Measurements from ENCODE around the gene CBFA2T2. TPM values are rescaled to one million over a fixed set of nuclear protein-coding genes. Genes with fewer than 3 reads are reported as not detected.
"Not testable (repeated sequence)": the region's sequence is repeated elsewhere in the genome, so short reads cannot be mapped to it uniquely, and the experiment has no call there.

CBFA2T2 gene
- total RNA-seq, 3 donors from 2014 or later, result 28.5 to 37.4 (median 30.3) TPM

DNA sequence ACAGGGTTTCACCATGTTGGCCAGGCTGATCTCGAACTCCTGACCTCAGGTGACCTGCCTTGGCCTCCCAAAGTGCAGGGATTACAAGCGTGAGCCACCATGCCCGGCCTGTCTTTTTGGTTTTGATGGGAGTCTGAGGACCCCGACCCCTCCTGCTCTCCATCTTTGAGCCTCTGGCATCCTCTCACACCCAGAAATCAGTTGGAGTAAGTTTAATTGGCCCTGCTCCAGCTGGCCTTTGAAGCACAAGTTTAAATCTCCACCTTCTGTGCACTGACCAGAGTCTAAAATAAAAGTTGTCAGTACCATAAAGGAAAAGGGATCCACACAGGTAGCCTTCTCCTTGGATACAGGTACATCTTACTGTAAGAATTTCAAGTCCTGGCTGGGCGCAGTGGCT lies 156.3 kb downstream of the CBFA2T2 start:
- Histone ChIP-seq H3K9me3 (no peaks in the 10 kb centered on the region), H3K4me1 (ENCODE audit: low read depth) (peaks cover 16% of the 10 kb centered on the region), H3K36me3 (ENCODE audit: low read depth) (peaks cover 5% of the 10 kb centered on the region), H3K4me3 (no peak overlapping the region)
- no peak for ATAC-seq
- DNase-seq, result no peak
- no peak for TF ChIP-seq CTCF (IDR thresholded peaks at IDR 0.05)
- intact Hi-C loops (cut with DNase I, micrococcal nuclease), result no loop called here

GRCh38 chr20:33646959-33647602 lies 157.2 kb downstream of the CBFA2T2 start:
- H3K4me3 ChIP-seq; DNase-seq; H3K36me3 ChIP-seq (ENCODE audit: low read depth); H3K9me3 ChIP-seq; intact Hi-C loops (cut with DNase I, micrococcal nuclease); ATAC-seq: not testable (repeated sequence)
- H3K4me1 ChIP-seq (ENCODE audit: low read depth), result peaks cover 24% of the 10 kb centered on the region

DNA sequence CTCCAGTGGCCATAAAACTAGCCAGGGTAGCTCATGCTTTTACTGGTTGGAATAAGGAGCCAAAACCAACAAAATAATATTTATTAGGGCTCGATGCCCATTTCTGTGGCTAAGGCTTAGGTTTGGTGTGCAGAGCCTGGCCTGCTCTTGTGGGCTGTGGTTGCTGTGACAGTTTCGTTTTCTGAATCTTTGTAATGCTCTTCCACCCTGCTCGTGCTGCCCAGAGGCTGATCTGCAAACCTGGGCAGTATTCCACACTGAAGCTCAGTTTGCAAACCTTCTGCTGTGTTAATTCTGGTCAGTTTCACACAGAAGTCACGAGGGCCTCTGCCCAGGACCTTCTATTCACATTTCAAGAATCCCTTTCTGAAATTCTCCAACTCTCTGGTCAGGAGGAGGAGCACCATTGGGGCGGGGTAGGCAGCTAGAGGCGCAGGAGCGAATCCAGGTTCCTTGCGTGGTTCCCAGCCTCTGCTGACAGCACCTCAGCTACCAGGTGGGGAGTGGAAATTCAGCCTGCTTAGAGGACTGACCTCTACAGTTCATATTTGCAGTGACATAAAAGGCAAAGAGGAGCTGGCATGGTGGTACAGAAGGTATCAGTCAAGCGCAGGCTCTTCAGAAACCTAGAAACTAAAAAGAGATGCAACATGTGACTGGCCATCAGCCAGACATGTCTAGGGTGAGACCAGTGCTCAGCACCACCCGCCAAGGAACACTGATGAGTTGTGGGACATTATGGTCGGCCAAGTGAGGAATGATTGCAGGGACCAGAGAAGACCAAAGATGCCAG lies 157.9 kb downstream of the CBFA2T2 start:
- H3K36me3 ChIP-seq (ENCODE audit: low read depth), result peaks cover 5% of the 10 kb centered on the region
- no peak for DNase-seq
- ATAC-seq, result no peak
- intact Hi-C loops (cut with DNase I, micrococcal nuclease), result no loop called here
- no peaks in the 10 kb centered on the region for H3K9me3 ChIP-seq
- no peak overlapping the region for H3K4me3 ChIP-seq
- no peak for TF ChIP-seq CTCF (IDR thresholded peaks at IDR 0.05)
- peaks cover 25% of the 10 kb centered on the region for H3K4me1 ChIP-seq (ENCODE audit: low read depth)

DNA sequence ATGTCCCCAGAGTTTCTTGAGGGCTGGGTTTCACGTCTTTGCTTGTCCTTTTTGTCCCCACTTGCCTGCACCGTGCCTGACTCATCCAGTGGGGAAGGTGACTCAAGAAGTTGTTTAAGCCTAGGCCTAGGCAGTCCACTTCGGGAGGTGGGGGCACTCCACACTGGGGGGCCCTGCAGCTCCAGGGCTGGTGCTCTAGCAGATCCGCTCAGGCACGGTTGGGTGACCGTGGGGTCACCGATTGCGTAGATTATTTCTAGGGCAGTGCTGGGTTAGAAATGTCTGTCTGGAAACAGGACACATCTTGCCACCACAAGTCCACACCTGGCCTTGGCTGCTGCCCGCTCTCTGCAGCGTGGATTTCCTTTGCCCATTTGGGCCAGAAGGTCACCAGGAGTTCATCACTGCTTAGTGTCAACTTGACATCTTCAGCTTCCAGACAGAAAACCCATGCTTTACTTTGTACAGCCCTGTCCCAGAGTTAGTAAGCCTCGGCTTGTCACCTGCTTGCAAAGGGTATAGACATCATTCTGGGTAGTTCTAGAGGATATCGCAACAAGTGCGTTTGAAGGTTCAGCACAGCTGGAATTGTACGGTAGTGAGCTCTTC lies 158.6 kb downstream of the CBFA2T2 start:
- H3K9me3 ChIP-seq, result no peaks in the 10 kb centered on the region
- TF ChIP-seq CTCF (IDR thresholded peaks at IDR 0.05), result no peak
- peaks cover 30% of the 10 kb centered on the region for H3K4me1 ChIP-seq (ENCODE audit: low read depth)
- no peak overlapping the region for H3K4me3 ChIP-seq
- H3K36me3 ChIP-seq (ENCODE audit: low read depth), result peaks cover 5% of the 10 kb centered on the region
- intact Hi-C loops (cut with DNase I, micrococcal nuclease), result no loop called here
- no peak for DNase-seq
- no peak for ATAC-seq

DNA sequence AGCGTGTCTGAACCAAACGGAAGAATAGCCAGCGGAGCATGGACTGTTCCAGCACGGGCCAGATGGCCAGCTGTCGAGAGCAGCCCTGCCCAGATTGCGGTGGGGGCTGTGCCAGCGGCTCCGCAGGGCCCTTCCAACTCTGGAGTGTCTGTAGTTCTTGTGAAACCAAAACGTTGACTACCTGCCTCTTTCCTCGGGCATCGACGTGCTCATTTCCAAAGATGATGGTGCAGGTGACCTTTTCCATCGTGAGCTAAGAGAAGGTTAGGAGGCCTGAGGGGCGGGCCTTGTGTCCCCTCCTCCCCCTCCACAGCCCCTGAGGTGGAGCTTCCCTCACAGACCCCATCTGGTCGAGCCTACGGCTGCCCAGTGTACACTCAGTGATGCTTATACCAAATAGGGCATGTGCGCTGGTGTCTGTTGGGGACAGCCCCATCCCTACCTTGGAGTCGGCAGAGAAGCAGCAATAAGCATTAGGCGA lies 159.3 kb downstream of the CBFA2T2 start:
- H3K4me1 ChIP-seq (ENCODE audit: low read depth), result peaks cover 38% of the 10 kb centered on the region
- peak; percentile 20 for ATAC-seq
- DNase-seq, result peak in 1 of 3 donors; percentile 53
- H3K36me3 ChIP-seq (ENCODE audit: low read depth), result peaks cover 4% of the 10 kb centered on the region
- TF ChIP-seq CTCF (IDR thresholded peaks at IDR 0.05), result no peak
- no peak overlapping the region for H3K4me3 ChIP-seq
- no peaks in the 10 kb centered on the region for H3K9me3 ChIP-seq
- intact Hi-C loops (cut with DNase I, micrococcal nuclease), result no loop called here

Measured in mucosa of descending colon (tissue), 3 donors.